ENCODE data around the gene KDM8. TPM values are rescaled to one million over a fixed set of nuclear protein-coding genes. Genes with fewer than 3 reads are reported as not detected.
A peak's percentile ranks its signal among the peaks of the same experiment; 100 is the strongest.

KDM8 gene
- total and polyA plus RNA-seq, 7 donors = 2.2 to 7.8 (median 3.5) TPM

GRCh38 chr16:27265982-27266381 is 62.7 kb downstream of the KDM8 start:
- Histone ChIP-seq H3K9me3 (no peaks in the 10 kb centered on the region), H3K27ac (no peak overlapping the region), H3K4me1 (peaks cover 12% of the 10 kb centered on the region), H3K36me3 (ENCODE audit: insufficient read depth in 1 of 2, low read depth in 1 of 2) (no peaks in the 10 kb centered on the region), H3K4me3 (no peak overlapping the region), H3K27me3 (ENCODE audit: insufficient read depth in 3 of 3, low read length in 2 of 3) (no peaks in the 10 kb centered on the region)
- no peak for TF ChIP-seq CTCF (IDR thresholded peaks at IDR 0.05)
- WGBS, 3 donors = 99 to 100% (median 100%) methylated on average over 1 of the region's 1 CpG
- intact Hi-C loops (cut with DNase I) = no loop called here
- no peak for ATAC-seq
- DNase-seq = no peak

GRCh38 chr16:27267037-27267677 is 63.8 kb downstream of the KDM8 start:
- ATAC-seq = no peak
- Histone ChIP-seq H3K4me1 (peaks cover 12% of the 10 kb centered on the region), H3K27me3 (ENCODE audit: insufficient read depth in 3 of 3, low read length in 2 of 3) (no peaks in the 10 kb centered on the region), H3K4me3 (peak overlapping the region; percentile 99), H3K9me3 (no peaks in the 10 kb centered on the region), H3K36me3 (ENCODE audit: insufficient read depth in 1 of 2, low read depth in 1 of 2) (no peaks in the 10 kb centered on the region), H3K27ac (no peak overlapping the region)
- intact Hi-C loops (cut with DNase I) = no loop called here
- no peak for TF ChIP-seq CTCF (IDR thresholded peaks at IDR 0.05)
- WGBS, 3 donors = 77 to 87% (median 83%) methylated on average over 8 of the region's 8 CpGs
- no peak for DNase-seq

- intact Hi-C loops (cut with DNase I) = no loop called here
- Histone ChIP-seq H3K4me1 (peaks cover 12% of the 10 kb centered on the region), H3K27ac (peak within 1 kb of the TSS; percentile 84), H3K36me3 (ENCODE audit: insufficient read depth in 1 of 2, low read depth in 1 of 2) (no peaks in the 10 kb centered on the region), H3K4me3 (peak within 1 kb of the TSS; percentile 99), H3K27me3 (ENCODE audit: insufficient read depth in 3 of 3, low read length in 2 of 3) (no peaks in the 10 kb centered on the region), H3K9me3 (no peaks in the 10 kb centered on the region)
- DNase-seq (peak; percentile 99), ATAC-seq (peak; percentile 99 to 100 (median 100))
- 7 to 8% (median 8%) methylated on average over 58 of the region's 58 CpGs for WGBS, 3 donors
- peak; percentile 24 for TF ChIP-seq CTCF (IDR thresholded peaks at IDR 0.05)
These were observed 65.3 kb downstream of the KDM8 start, which contains the start of gene NSMCE1 for GRCh38 chr16:27268376-27269299. NSMCE1 (minus strand) TSS chr16:27268772; CDS start chr16:27257570, 11,202 bp downstream.

GRCh38 chr16:27269300-27270150 is 66.2 kb downstream of the KDM8 start:
- intact Hi-C loops (cut with DNase I) = no loop called here
- ATAC-seq = no peak
- Histone ChIP-seq H3K27me3 (ENCODE audit: insufficient read depth in 3 of 3, low read length in 2 of 3) (no peaks in the 10 kb centered on the region), H3K27ac (no peak overlapping the region), H3K36me3 (ENCODE audit: insufficient read depth in 1 of 2, low read depth in 1 of 2) (no peaks in the 10 kb centered on the region), H3K9me3 (no peaks in the 10 kb centered on the region), H3K4me1 (peaks cover 12% of the 10 kb centered on the region), H3K4me3 (peak overlapping the region; percentile 99)
- DNase-seq = no peak
- 79 to 84% (median 80%) methylated on average over 9 of the region's 9 CpGs for WGBS, 3 donors
- no peak for TF ChIP-seq CTCF (IDR thresholded peaks at IDR 0.05)

All from psoas muscle (tissue), 8 donors.